BJ (cell line): ENCODE data around the gene CNOT6L. TPM values are rescaled to one million over a fixed set of nuclear protein-coding genes. Genes with fewer than 3 reads are reported as not detected.

Experiments used
- CTCF ChIA-PET: fragments of 350-600 bp; formaldehyde crosslinking; extraction: SDS; loops from one replicate; lab custom pipeline; 2021; ENCODE audit warnings: antibody characterized with exemption, inconsistent platforms; lab: Yijun Ruan, JAX
- POLR2A ChIA-PET: fragments of 300-600 bp; sonication (Branson Sonifier 250); formaldehyde crosslinking; extraction: SDS; loops from one replicate; lab custom pipeline; 2021; ENCODE audit warnings: antibody characterized with exemption; lab: Charles Lee
- DNase-seq: peaks from one replicate; pipeline ENCODE4 v3.0.0-alpha.2; 2011; ENCODE audit warnings: low read depth
- H3K27me3 ChIP-seq: 2 replicates; pipeline ENCODE4 v1.6.0; 2011; ENCODE audit warnings: low read length; ENCODE audit not compliant: control insufficient read depth, insufficient read depth
- H3K36me3 ChIP-seq: 2 replicates; pipeline ENCODE4 v1.5.1; 2011; ENCODE audit warnings: low read length; ENCODE audit not compliant: control insufficient read depth, insufficient read depth
- H3K4me3 ChIP-seq: 2 replicates; pipeline ENCODE4 v1.5.1; 2011; ENCODE audit warnings: low read depth, mild to moderate bottlenecking, control low read depth, low read length
- polyA plus RNA-seq: library from polyadenylated mRNA; depleted of rRNA; stranded (reverse); fragments of >200 nt; gene quantifications from 2 replicates; pipeline ENCODE4 v1.2.3, GENCODE V29; 2011
- TF ChIP-seq, protein P1 (sequence below): IDR thresholded peaks from 2 replicates; pipeline ENCODE4 v1.5.1; 2011; ENCODE audit warnings: low read depth, mild to moderate bottlenecking, control low read depth, inconsistent platforms, low read length, moderate library complexity; ENCODE audit not compliant: insufficient read depth

The CNOT6L gene
- polyA plus RNA-seq, 1 experiment = 6.4 TPM

GRCh38 chr4:77834403-77834802 lies 15.2 kb upstream of the CNOT6L start:
- no peak overlapping the region for H3K4me3 ChIP-seq
- POLR2A ChIA-PET = no interaction called here
- no peak for DNase-seq
- CTCF ChIA-PET = no interaction called here
- TF ChIP-seq, protein P1, sequence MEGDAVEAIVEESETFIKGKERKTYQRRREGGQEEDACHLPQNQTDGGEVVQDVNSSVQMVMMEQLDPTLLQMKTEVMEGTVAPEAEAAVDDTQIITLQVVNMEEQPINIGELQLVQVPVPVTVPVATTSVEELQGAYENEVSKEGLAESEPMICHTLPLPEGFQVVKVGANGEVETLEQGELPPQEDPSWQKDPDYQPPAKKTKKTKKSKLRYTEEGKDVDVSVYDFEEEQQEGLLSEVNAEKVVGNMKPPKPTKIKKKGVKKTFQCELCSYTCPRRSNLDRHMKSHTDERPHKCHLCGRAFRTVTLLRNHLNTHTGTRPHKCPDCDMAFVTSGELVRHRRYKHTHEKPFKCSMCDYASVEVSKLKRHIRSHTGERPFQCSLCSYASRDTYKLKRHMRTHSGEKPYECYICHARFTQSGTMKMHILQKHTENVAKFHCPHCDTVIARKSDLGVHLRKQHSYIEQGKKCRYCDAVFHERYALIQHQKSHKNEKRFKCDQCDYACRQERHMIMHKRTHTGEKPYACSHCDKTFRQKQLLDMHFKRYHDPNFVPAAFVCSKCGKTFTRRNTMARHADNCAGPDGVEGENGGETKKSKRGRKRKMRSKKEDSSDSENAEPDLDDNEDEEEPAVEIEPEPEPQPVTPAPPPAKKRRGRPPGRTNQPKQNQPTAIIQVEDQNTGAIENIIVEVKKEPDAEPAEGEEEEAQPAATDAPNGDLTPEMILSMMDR = no peak
- no peaks in the 10 kb centered on the region for H3K27me3 ChIP-seq
- H3K36me3 ChIP-seq = no peaks in the 10 kb centered on the region

- Histone ChIP-seq H3K36me3 (no peaks in the 10 kb centered on the region), H3K27me3 (peaks cover 1% of the 10 kb centered on the region; the same call in 1 of the 2 replicates), H3K4me3 (no peak overlapping the region)
- DNase-seq = no peak
- ChIA-PET CTCF (interaction anchor here (0.9 kb wide), 1 partner anchor 10 kb away, joined by 3 read pairs; no protein-coding TSS in a partner anchor), POLR2A (no interaction called here)
- TF ChIP-seq, protein P1 = no peak
These were observed 14.1 kb upstream of the CNOT6L start for GRCh38 chr4:77833126-77833724.

DNA sequence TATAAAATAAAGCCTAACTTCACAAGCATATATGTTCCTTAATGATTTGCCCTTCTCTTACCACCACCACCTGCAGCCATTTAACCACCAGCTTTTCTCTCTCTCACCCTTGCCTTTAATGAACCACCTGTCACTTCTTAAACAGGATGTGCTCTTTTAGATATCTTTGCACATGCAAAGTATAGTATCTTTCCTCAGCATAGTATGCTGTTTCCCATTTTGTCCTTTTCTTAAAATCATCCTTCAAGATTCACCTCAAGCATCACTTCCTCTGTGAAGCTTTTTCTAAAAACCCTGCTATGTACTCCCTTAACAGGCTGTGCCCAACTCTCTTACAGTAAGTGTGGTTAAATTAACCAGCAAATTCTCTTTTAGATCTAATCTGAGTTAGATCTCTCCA lies 8.2 kb upstream of the CNOT6L start:
- Histone ChIP-seq H3K36me3 (no peaks in the 10 kb centered on the region), H3K4me3 (no peak overlapping the region), H3K27me3 (peaks cover 3% of the 10 kb centered on the region; the same call in 1 of the 2 replicates)
- no peak for DNase-seq
- TF ChIP-seq, protein P1 = no peak
- ChIA-PET CTCF (interaction anchor here (0.6 kb wide), 1 partner anchor 9 kb away, joined by 3 read pairs; no protein-coding TSS in a partner anchor), POLR2A (no interaction called here)

DNA sequence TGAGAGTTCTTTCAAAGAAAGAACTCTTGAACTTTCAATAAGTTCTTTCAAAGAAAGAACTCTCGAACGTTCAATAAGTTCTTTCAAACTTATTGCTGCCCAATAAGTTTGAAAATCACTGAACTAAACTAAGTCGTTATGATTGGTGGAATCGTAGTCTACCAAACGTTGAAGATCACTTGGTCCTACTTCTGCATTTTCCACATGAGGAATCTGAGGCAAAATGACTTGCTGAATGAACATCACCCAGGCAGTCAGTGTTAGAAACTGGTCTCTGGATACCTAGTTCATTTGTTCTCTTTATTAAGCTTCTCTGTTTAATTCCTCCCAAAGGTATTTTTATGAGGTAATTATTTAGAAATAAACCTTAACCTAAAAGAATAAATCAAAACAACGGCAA lies 7.1 kb upstream of the CNOT6L start:
- no peak overlapping the region for H3K4me3 ChIP-seq
- H3K27me3 ChIP-seq = peaks cover 3% of the 10 kb centered on the region; the same call in 1 of the 2 replicates
- DNase-seq = no peak
- no peaks in the 10 kb centered on the region for H3K36me3 ChIP-seq
- TF ChIP-seq, protein P1 = no peak
- POLR2A ChIA-PET = no interaction called here
- CTCF ChIA-PET = no interaction called here

DNA sequence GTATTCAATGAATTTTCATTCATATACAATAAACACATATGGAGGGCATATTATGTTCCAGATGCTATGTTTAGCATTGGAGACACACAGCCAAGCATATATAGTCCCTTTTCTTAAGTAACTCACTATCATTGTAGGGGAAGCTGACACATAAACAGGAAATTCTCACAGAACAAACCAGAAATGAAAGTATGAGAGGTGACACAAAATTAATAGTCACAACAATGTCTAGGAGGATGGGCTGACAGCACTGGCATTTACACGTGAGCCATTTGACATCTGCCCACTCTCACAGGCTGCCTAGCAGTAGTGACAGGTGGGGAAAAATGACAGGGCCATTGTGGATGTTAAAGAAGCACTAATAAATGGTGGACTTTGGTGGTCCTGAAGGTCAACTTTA lies 2.6 kb upstream of the CNOT6L start:
- H3K36me3 ChIP-seq = no peaks in the 10 kb centered on the region
- CTCF ChIA-PET = no interaction called here

More for the DNA sequence above, 2.6 kb upstream of the CNOT6L start:
- TF ChIP-seq, protein P1 = no peak
- Histone ChIP-seq H3K4me3 (no peak overlapping the region), H3K27me3 (no peaks in the 10 kb centered on the region)
- no peak for DNase-seq
- POLR2A ChIA-PET = no interaction called here
